Right atrium auricular region (tissue), 2 donors: Measurements from ENCODE around the gene NINJ1. TPM values are rescaled to one million over a fixed set of nuclear protein-coding genes. Genes with fewer than 3 reads are reported as not detected.

ENCODE experiments used
- DNase-seq: peaks from one replicate; pipeline ENCODE4 v3.0.0-alpha.2; 2019; ENCODE audit warnings: low spot score
- H3K27ac ChIP-seq, 2 donors: fragments of 200-600 bp; sonication (generic); 1 replicate in 1 of 2; 2 replicates in 1 of 2; pipeline ENCODE4 v1.5.1; 2016 to 2019
- H3K27me3 ChIP-seq, 2 donors: fragments of 200-600 bp; sonication (generic); one replicate each; pipeline versions ENCODE4 v1.5.1 to v1.6.0; 2017 to 2019
- H3K36me3 ChIP-seq: fragments of 200-600 bp; sonication (generic); one replicate; pipeline ENCODE4 v1.5.1; 2016
- H3K4me1 ChIP-seq, 2 donors: fragments of 200-600 bp; sonication (generic); one replicate each; pipeline versions ENCODE4 v1.5.1 to v1.6.0; 2017 to 2019
- H3K4me3 ChIP-seq, 2 donors: fragments of 200-600 bp; sonication (generic); 1 replicate in 1 of 2; 2 replicates in 1 of 2; pipeline ENCODE4 v1.5.1; 2017 to 2019; ENCODE audit warnings: mild to moderate bottlenecking in 1 of 2, moderate library complexity in 1 of 2
- H3K9me3 ChIP-seq, 2 donors: fragments of 200-600 bp; sonication (generic); one replicate each; pipeline ENCODE4 v1.5.1; 2019
- total RNA-seq, 2 donors: library from RNA; depleted of rRNA; stranded (reverse); fragments of >200 nt; gene quantifications; one replicate each; pipeline ENCODE4 v1.1.0, GENCODE V29; 2016
- TF ChIP-seq, protein P1 (sequence below), 2 donors: fragments of 200-600 bp; sonication (generic); IDR thresholded peaks; one replicate each; pipeline ENCODE4 v1.5.1; 2019; ENCODE audit warnings: antibody characterized with exemption in 2 of 2

Gene NINJ1, protein sequence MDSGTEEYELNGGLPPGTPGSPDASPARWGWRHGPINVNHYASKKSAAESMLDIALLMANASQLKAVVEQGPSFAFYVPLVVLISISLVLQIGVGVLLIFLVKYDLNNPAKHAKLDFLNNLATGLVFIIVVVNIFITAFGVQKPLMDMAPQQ
- total RNA-seq: 10 to 100 TPM; 65.5 to 89.4 TPM

DNA sequence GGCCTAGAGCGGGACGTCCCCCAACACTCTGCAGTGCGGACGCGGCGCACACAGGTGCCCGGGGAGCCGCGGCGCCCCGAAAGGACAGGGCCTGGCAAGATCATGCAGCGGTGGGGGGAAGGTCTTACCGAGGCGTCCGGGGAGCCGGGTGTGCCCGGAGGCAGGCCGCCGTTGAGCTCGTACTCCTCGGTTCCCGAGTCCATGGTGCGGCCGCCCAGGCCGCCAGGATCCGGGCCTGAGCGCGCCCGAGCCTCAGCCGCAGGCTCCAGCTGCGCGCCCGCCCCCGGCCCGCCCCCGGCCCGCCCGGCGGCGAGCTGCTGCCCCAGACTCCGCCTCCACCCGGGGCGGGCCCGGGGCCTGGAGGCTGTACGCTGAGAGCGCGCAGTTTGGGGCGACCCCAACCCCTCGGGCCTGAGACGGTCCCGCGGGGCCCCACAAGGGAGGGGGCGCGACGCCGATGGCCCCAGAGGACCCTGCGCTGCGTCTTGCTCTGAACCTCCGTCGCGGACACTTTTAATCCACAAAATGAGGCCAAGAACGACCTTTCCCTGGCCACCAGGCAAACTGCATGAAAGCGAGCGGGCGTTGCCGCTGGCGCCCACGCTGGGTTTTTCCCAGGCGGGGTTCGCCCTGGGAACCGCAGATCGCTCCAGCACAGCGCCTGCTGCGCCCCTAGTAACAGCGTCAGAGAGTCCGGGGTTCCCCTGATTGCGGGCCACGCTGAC lies at the start of gene NINJ1:
Gene NINJ1, minus strand, starts transcription at position 237 of the 725 bp plus-strand sequence. Its CDS starts 34 bp downstream, at position 203.
- Histone ChIP-seq H3K27ac (peak within 1 kb of the TSS; percentile 97 to 99), H3K4me3 (peak within 1 kb of the TSS; percentile 82 to 91), H3K36me3 (no peaks in the 10 kb centered on the region), H3K4me1 (peaks cover 0 to 59% of the 10 kb centered on the region in 2 donors), H3K9me3 (no peaks in the 10 kb centered on the region), H3K27me3 (no peaks in the 10 kb centered on the region)
- TF ChIP-seq, protein P1, sequence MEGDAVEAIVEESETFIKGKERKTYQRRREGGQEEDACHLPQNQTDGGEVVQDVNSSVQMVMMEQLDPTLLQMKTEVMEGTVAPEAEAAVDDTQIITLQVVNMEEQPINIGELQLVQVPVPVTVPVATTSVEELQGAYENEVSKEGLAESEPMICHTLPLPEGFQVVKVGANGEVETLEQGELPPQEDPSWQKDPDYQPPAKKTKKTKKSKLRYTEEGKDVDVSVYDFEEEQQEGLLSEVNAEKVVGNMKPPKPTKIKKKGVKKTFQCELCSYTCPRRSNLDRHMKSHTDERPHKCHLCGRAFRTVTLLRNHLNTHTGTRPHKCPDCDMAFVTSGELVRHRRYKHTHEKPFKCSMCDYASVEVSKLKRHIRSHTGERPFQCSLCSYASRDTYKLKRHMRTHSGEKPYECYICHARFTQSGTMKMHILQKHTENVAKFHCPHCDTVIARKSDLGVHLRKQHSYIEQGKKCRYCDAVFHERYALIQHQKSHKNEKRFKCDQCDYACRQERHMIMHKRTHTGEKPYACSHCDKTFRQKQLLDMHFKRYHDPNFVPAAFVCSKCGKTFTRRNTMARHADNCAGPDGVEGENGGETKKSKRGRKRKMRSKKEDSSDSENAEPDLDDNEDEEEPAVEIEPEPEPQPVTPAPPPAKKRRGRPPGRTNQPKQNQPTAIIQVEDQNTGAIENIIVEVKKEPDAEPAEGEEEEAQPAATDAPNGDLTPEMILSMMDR (IDR thresholded peaks at IDR 0.05): peak in 1 of 2 donors; percentile 22
- peak; percentile 80 for DNase-seq

DNA sequence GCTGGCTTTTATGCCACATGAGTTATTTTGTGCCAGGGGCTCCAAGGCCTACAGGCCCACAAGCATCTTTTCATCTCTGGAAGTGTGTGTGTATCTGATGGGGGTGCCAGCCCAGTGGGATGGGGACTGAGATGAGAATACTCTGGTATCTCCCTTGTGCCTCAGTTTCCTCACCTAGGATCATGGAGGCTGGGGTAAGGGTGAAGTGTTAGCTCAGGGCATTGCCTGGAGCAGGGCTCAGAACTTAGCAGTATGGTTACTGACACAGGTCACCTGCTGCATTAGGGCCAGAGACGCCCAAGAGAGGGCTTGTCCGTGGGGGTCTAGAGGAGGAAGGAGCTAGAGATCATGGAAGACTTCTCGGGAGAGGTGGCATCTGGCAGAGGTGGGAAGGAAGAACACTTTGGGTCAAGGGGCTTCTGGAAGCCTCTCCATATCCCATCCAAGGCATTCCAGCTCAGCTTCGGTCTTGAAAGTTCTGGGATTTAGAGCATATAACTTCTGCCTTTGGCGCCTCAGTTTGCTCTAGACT lies 49.1 kb upstream of the NINJ1 start:
- Histone ChIP-seq H3K4me1 (peaks cover 0 to 27% of the 10 kb centered on the region in 2 donors), H3K4me3 (peak overlapping the region in 1 of 2 donors; percentile 63), H3K27me3 (no peaks in the 10 kb centered on the region), H3K27ac (peak overlapping the region; percentile 26 to 72), H3K36me3 (no peaks in the 10 kb centered on the region), H3K9me3 (no peaks in the 10 kb centered on the region)
- DNase-seq: no peak
- TF ChIP-seq, protein P1 (IDR thresholded peaks at IDR 0.05): no peak

DNA sequence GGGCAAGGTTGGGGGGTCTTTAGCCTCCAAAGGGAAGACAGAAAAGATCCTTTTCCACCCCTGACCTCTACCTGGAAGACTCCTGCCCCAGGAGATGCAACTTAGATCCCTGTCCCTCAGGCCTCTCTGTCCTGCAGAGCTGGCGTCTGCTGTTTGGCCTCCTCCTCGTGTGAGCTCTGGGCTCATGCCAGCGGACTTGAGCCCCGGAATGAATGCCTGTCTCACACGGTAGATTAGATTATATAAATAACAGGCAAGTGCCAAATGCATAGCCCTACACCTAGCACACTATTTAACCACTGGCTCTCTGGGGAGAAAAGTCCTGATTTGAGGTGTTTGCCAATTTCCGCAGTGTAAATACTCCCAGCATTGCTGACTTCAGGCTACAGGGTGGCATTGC lies 48.5 kb upstream of the NINJ1 start:
- H3K9me3 ChIP-seq: no peaks in the 10 kb centered on the region
- no peaks in the 10 kb centered on the region for H3K36me3 ChIP-seq
- H3K4me1 ChIP-seq: peaks cover 0 to 27% of the 10 kb centered on the region in 2 donors
- no peaks in the 10 kb centered on the region for H3K27me3 ChIP-seq
- H3K4me3 ChIP-seq: no peak overlapping the region
- TF ChIP-seq, protein P1 (IDR thresholded peaks at IDR 0.05): no peak
- no peak for DNase-seq
- peak overlapping the region; percentile 26 to 72 for H3K27ac ChIP-seq

DNA sequence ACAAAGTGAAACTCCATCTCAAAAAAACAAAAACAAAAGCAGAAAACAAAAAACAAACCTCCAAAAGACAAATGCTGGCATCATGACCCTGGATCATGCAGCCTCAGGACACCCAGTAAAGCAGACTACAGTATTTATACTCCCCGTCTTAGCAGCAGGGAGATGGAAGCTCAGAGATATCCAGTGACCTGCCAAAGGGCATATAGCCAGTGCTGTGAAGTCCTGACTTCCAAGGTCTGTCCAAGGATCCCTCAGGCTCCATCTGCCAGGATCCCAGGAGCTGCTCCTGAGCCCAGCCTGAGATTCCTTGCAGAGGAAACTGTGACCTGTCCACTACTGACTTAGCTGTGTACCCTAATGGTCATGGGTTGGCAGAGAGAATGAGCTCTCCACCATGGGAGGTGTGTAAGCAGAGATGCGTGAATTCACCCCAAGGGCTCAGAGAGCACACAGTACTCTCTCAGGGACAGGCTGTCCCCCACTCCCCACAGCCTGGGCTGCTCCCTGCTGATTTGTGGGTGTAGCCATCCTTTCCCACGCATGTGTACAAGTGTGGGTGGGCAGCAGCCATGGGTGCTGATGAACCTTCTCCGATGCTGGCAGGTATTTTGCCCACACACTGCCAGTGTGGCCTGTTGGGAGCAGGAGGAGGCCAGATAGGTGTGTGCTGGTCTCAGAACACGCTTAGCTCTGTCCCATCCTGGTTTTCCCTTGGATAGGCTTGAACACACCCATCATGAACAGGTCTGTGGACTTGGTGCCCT lies 47.8 kb upstream of the NINJ1 start:
- Histone ChIP-seq H3K27ac (peak overlapping the region; percentile 26 to 72), H3K4me3 (no peak overlapping the region), H3K4me1 (peaks cover 0 to 27% of the 10 kb centered on the region in 2 donors), H3K27me3 (no peaks in the 10 kb centered on the region), H3K9me3 (no peaks in the 10 kb centered on the region), H3K36me3 (no peaks in the 10 kb centered on the region)
- TF ChIP-seq, protein P1 (IDR thresholded peaks at IDR 0.05): no peak
- no peak for DNase-seq

DNA sequence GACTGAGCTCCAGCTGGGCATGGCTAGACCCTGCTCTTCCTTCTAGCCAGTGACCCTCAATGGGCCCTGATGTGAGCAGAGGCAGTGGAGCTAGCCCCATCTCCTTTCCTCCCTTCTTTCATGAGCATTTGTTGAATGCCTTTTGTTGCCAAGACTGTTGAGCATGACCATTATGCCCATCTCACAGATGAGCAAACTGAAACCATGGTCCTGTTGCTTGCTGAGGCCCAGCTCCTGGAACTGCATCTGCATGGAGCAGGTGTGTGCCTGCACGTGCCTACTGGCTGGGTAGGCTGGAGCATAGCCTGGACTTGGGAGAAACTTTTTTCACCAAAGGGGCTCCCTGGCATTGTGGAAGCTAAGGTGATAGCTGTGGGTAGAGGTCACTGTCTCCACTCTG lies 46.9 kb upstream of the NINJ1 start:
- Histone ChIP-seq H3K4me3 (no peak overlapping the region), H3K36me3 (no peaks in the 10 kb centered on the region), H3K4me1 (peaks cover 0 to 27% of the 10 kb centered on the region in 2 donors), H3K27me3 (no peaks in the 10 kb centered on the region), H3K9me3 (no peaks in the 10 kb centered on the region), H3K27ac (no peak overlapping the region)
- TF ChIP-seq, protein P1 (IDR thresholded peaks at IDR 0.05): no peak
- DNase-seq: no peak
